ENCODE results near the gene EDAR. TPM values are rescaled to one million over a fixed set of nuclear protein-coding genes. Genes with fewer than 3 reads are reported as not detected.

The EDAR gene
- polyA plus RNA-seq, 1 donor from 2014 or later: 0.26 TPM

GRCh38 chr2:108943751-108944150 is 45.3 kb downstream of the EDAR start:
- Mint-ChIP-seq H3K36me3 (peaks cover 1% of the 10 kb centered on the region), H3K4me1 (peaks cover 0 to 1% (median 1%) of the 10 kb centered on the region in 3 donors), H3K27me3 (peaks cover 5% of the 10 kb centered on the region), H3K9me3 (peaks cover 11 to 18% (median 12%) of the 10 kb centered on the region in 3 donors), H3K27ac (no peak overlapping the region), H3K4me3 (no peak overlapping the region)

- Mint-ChIP-seq H3K27ac (no peak overlapping the region), H3K36me3 (peaks cover 1% of the 10 kb centered on the region), H3K27me3 (peaks cover 5% of the 10 kb centered on the region), H3K4me1 (peaks cover 0 to 1% (median 1%) of the 10 kb centered on the region in 3 donors), H3K9me3 (peaks cover 5 to 11% (median 6%) of the 10 kb centered on the region in 3 donors), H3K4me3 (peak overlapping the region in 1 of 4 donors; percentile 5)
Observed at GRCh38 chr2:108942888-108943287, 46.1 kb downstream of the EDAR start.

GRCh38 chr2:108942231-108942825 is 46.7 kb downstream of the EDAR start:
- Mint-ChIP-seq H3K4me1 (peaks cover 0 to 1% (median 1%) of the 10 kb centered on the region in 3 donors), H3K36me3 (peaks cover 1% of the 10 kb centered on the region), H3K27me3 (peaks cover 5% of the 10 kb centered on the region), H3K27ac (no peak overlapping the region), H3K4me3 (no peak overlapping the region), H3K9me3 (peaks cover 4 to 10% (median 6%) of the 10 kb centered on the region in 3 donors)

GRCh38 chr2:108941767-108942166 is 47.3 kb downstream of the EDAR start:
- no peak overlapping the region for H3K4me3 Mint-ChIP-seq
- peaks cover 0 to 1% (median 1%) of the 10 kb centered on the region in 3 donors for H3K4me1 Mint-ChIP-seq
- H3K9me3 Mint-ChIP-seq: peaks cover 3 to 6% (median 4%) of the 10 kb centered on the region in 3 donors
- no peak overlapping the region for H3K27ac Mint-ChIP-seq
- peaks cover 1% of the 10 kb centered on the region for H3K36me3 Mint-ChIP-seq
- peaks cover 5% of the 10 kb centered on the region for H3K27me3 Mint-ChIP-seq

GRCh38 chr2:108941161-108941665 is 47.8 kb downstream of the EDAR start:
- H3K27me3 Mint-ChIP-seq: peaks cover 5% of the 10 kb centered on the region
- no peak overlapping the region for H3K4me3 Mint-ChIP-seq
- peaks cover 0 to 2% (median under 1%) of the 10 kb centered on the region in 3 donors for H3K9me3 Mint-ChIP-seq
- no peaks in the 10 kb centered on the region for H3K36me3 Mint-ChIP-seq
- peaks cover 0 to 1% (median 0%) of the 10 kb centered on the region in 3 donors for H3K4me1 Mint-ChIP-seq
- no peak overlapping the region for H3K27ac Mint-ChIP-seq

GRCh38 chr2:108940156-108940555 is 48.9 kb downstream of the EDAR start:
- Mint-ChIP-seq H3K27me3 (peaks cover 5% of the 10 kb centered on the region), H3K4me3 (no peak overlapping the region), H3K9me3 (no peaks in the 10 kb centered on the region), H3K27ac (no peak overlapping the region), H3K4me1 (peaks cover 0 to 1% (median 0%) of the 10 kb centered on the region in 3 donors), H3K36me3 (no peaks in the 10 kb centered on the region)

- peaks cover 0 to 1% (median 0%) of the 10 kb centered on the region in 3 donors for H3K4me1 Mint-ChIP-seq
- peak overlapping the region in 1 of 3 donors; percentile 27 for H3K27ac Mint-ChIP-seq
Observed at GRCh38 chr2:108938077-108938710, 50.8 kb downstream of the EDAR start.

GRCh38 chr2:108937367-108938017 is 51.5 kb downstream of the EDAR start:
- no peaks in the 10 kb centered on the region for H3K36me3 Mint-ChIP-seq
- no peaks in the 10 kb centered on the region for H3K9me3 Mint-ChIP-seq
- no peak overlapping the region for H3K4me3 Mint-ChIP-seq

More at GRCh38 chr2:108938077-108938710, 50.8 kb downstream of the EDAR start:
- Mint-ChIP-seq H3K4me3 (no peak overlapping the region), H3K9me3 (no peaks in the 10 kb centered on the region), H3K27me3 (peaks cover 5% of the 10 kb centered on the region), H3K36me3 (no peaks in the 10 kb centered on the region)

GRCh38 chr2:108936866-108937265 is 52.2 kb downstream of the EDAR start:
- H3K27me3 Mint-ChIP-seq: peaks cover 1% of the 10 kb centered on the region
- no peak overlapping the region for H3K27ac Mint-ChIP-seq
- H3K4me3 Mint-ChIP-seq: no peak overlapping the region
- no peaks in the 10 kb centered on the region for H3K36me3 Mint-ChIP-seq
- peaks cover 0 to 1% (median 0%) of the 10 kb centered on the region in 3 donors for H3K4me1 Mint-ChIP-seq
- no peaks in the 10 kb centered on the region for H3K9me3 Mint-ChIP-seq

More at GRCh38 chr2:108937367-108938017, 51.5 kb downstream of the EDAR start:
- Mint-ChIP-seq H3K4me1 (peaks cover 0 to 1% (median 0%) of the 10 kb centered on the region in 3 donors), H3K27me3 (peaks cover 1% of the 10 kb centered on the region), H3K27ac (no peak overlapping the region)

- no peaks in the 10 kb centered on the region for H3K9me3 Mint-ChIP-seq
- H3K4me1 Mint-ChIP-seq: peaks cover 0 to 1% (median 0%) of the 10 kb centered on the region in 3 donors
Observed at GRCh38 chr2:108936076-108936864, 52.8 kb downstream of the EDAR start.

GRCh38 chr2:108935271-108935741 is 53.7 kb downstream of the EDAR start:
- Mint-ChIP-seq H3K27ac (no peak overlapping the region), H3K4me1 (peaks cover 0 to 1% (median 0%) of the 10 kb centered on the region in 3 donors), H3K36me3 (no peaks in the 10 kb centered on the region)

More at GRCh38 chr2:108936076-108936864, 52.8 kb downstream of the EDAR start:
- Mint-ChIP-seq H3K27me3 (peaks cover 1% of the 10 kb centered on the region), H3K4me3 (no peak overlapping the region), H3K36me3 (no peaks in the 10 kb centered on the region), H3K27ac (no peak overlapping the region)

GRCh38 chr2:108934583-108935245 is 54.3 kb downstream of the EDAR start:
- Mint-ChIP-seq H3K4me3 (no peak overlapping the region), H3K36me3 (no peaks in the 10 kb centered on the region), H3K27ac (no peak overlapping the region), H3K4me1 (peaks cover 0 to 1% (median 0%) of the 10 kb centered on the region in 3 donors), H3K27me3 (no peaks in the 10 kb centered on the region), H3K9me3 (no peaks in the 10 kb centered on the region)

More at GRCh38 chr2:108935271-108935741, 53.7 kb downstream of the EDAR start:
- H3K9me3 Mint-ChIP-seq: no peaks in the 10 kb centered on the region
- H3K4me3 Mint-ChIP-seq: no peak overlapping the region
- peaks cover 1% of the 10 kb centered on the region for H3K27me3 Mint-ChIP-seq

GRCh38 chr2:108934151-108934550 is 54.9 kb downstream of the EDAR start:
- peaks cover 2% of the 10 kb centered on the region for H3K27me3 Mint-ChIP-seq
- peaks cover 0 to 1% (median 0%) of the 10 kb centered on the region in 3 donors for H3K4me1 Mint-ChIP-seq
- H3K36me3 Mint-ChIP-seq: no peaks in the 10 kb centered on the region
- H3K9me3 Mint-ChIP-seq: no peaks in the 10 kb centered on the region
- no peak overlapping the region for H3K27ac Mint-ChIP-seq
- no peak overlapping the region for H3K4me3 Mint-ChIP-seq

- no peaks in the 10 kb centered on the region for H3K36me3 Mint-ChIP-seq
- H3K9me3 Mint-ChIP-seq: no peaks in the 10 kb centered on the region
- H3K27ac Mint-ChIP-seq: no peak overlapping the region
- peaks cover 2% of the 10 kb centered on the region for H3K27me3 Mint-ChIP-seq
- no peak overlapping the region for H3K4me3 Mint-ChIP-seq
- H3K4me1 Mint-ChIP-seq: no peaks in the 10 kb centered on the region
Observed at GRCh38 chr2:108933691-108934117, 55.3 kb downstream of the EDAR start.
